Caco-2 (cell line): ENCODE results near the gene DOK6. TPM values are rescaled to one million over a fixed set of nuclear protein-coding genes. Genes with fewer than 3 reads are reported as not detected.
A peak's percentile ranks its signal among the peaks of the same experiment; 100 is the strongest.

ENCODE experiments used
- BruUV-seq: library from RNA; stranded (reverse); fragments of 400-500 nt; replicated peaks from 2 replicates; lab custom pipeline; 2021; lab: Mats Ljungman, UMichigan
- CTCF ChIA-PET: fragments of 300-600 bp; sonication (Branson Sonifier 250); formaldehyde crosslinking; loops from one replicate; lab custom pipeline; 2022; ENCODE audit warnings: antibody characterized with exemption; lab: Charles Lee
- POLR2A ChIA-PET: fragments of 300-600 bp; sonication (Branson Sonifier 250); formaldehyde crosslinking; loops from one replicate; lab custom pipeline; 2022; ENCODE audit warnings: antibody characterized with exemption; lab: Charles Lee
- DNase-seq, 2 experiments: peaks; one replicate each; pipeline versions ENCODE4 v3.0.0 to v3.0.0-alpha.2; 2020 to 2022
- H3K27me3 ChIP-seq: replicated peaks from 2 replicates; pipeline ENCODE4 v1.6.0; 2011; ENCODE audit warnings: low read length; ENCODE audit not compliant: control insufficient read depth, insufficient read depth
- H3K36me3 ChIP-seq: 2 replicates; pipeline ENCODE4 v1.5.1; 2011; ENCODE audit warnings: low read length; ENCODE audit not compliant: control insufficient read depth, insufficient read depth
- H3K4me1 ChIP-seq: fragments of 250-450 bp; sonication (Bioruptor Pico); 2 replicates; pipeline ENCODE4 v1.5.1; 2020; ENCODE audit warnings: mild to moderate bottlenecking
- H3K4me3 ChIP-seq: 2 replicates; pipeline ENCODE4 v1.5.1; 2011; ENCODE audit warnings: low read depth, mild to moderate bottlenecking, control low read depth, low read length
- H3K9me3 ChIP-seq: fragments of 250-450 bp; sonication (Bioruptor Pico); 2 replicates; pipeline ENCODE4 v1.5.1; 2020; ENCODE audit warnings: mild to moderate bottlenecking, moderate library complexity
- H3K27ac Mint-ChIP-seq: one replicate; pipeline ENCODE4 v1.8.0; 2022; ENCODE audit warnings: mixed read lengths; ENCODE audit not compliant: unreplicated experiment
- H3K27me3 Mint-ChIP-seq: one replicate; pipeline ENCODE4 v1.8.0; 2022; ENCODE audit warnings: mixed read lengths; ENCODE audit not compliant: insufficient read depth, unreplicated experiment
- H3K36me3 Mint-ChIP-seq: one replicate; pipeline ENCODE4 v1.8.0; 2022; ENCODE audit warnings: mild to moderate bottlenecking, mixed read lengths; ENCODE audit not compliant: insufficient read depth, unreplicated experiment
- H3K4me1 Mint-ChIP-seq: one replicate; pipeline ENCODE4 v1.8.0; 2022; ENCODE audit warnings: low read depth, mixed read lengths; ENCODE audit not compliant: unreplicated experiment
- H3K4me3 Mint-ChIP-seq: one replicate; pipeline ENCODE4 v1.8.0; 2022; ENCODE audit warnings: mild to moderate bottlenecking, moderate library complexity, mixed read lengths; ENCODE audit not compliant: unreplicated experiment
- H3K9me3 Mint-ChIP-seq: one replicate; pipeline ENCODE4 v1.8.0; 2022; ENCODE audit warnings: mixed read lengths; ENCODE audit not compliant: unreplicated experiment
- intact Hi-C: fragments of 100-400 bp; cut with micrococcal nuclease; formaldehyde crosslinking; loops from one replicate; pipeline ENCODE4 v1.10.0; 2022; ENCODE audit not compliant: unreplicated experiment
- total RNA-seq: library from RNA; stranded (reverse); gene quantifications from 2 replicates; pipeline ENCODE4 v1.2.3, GENCODE V29; 2022
- TF ChIP-seq, protein P1 (sequence below), 2 experiments: fragments of 200-600 bp in 1 of 2; IDR thresholded peaks; 1 replicate in 1 of 2; 2 replicates in 1 of 2; pipeline versions ENCODE4 v1.5.1 to v1.8.0; 2011 to 2022; ENCODE audit warnings: antibody characterized with exemption in 1 of 2, control low read depth in 1 of 2, inconsistent platforms in 1 of 2, low read depth in 1 of 2, low read length in 1 of 2, mild to moderate bottlenecking in 1 of 2, moderate library complexity in 1 of 2; ENCODE audit not compliant: insufficient read depth in 1 of 2, severe bottlenecking in 1 of 2, unreplicated experiment in 1 of 2

DOK6 gene
- total RNA-seq, 1 experiment from 2014 or later: not detected

DNA sequence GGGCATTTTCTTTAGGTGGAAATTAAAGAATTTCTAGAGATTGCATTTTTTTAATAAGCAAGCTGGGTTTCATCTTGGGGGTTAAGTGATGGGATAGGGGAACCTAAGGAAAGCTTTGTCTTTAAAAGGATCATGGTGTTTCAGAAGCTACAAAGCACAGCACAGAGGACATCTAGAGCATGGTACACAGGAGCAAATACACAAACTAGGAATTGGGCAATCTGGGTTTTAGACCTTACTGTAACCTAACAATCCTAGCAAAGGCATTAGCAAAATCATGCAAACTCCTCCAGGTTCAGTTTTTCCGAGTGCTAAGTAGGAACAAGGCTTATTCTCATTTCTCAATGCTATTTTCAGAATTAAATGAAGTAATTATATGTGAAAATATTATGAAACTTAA, 412.9 kb downstream of the DOK6 start:
- no peaks in the 10 kb centered on the region for H3K9me3 ChIP-seq
- ChIA-PET POLR2A (no interaction called here), CTCF (no interaction called here)
- no peaks in the 10 kb centered on the region for H3K36me3 Mint-ChIP-seq
- H3K27me3 Mint-ChIP-seq: no peaks in the 10 kb centered on the region
- peaks cover 9% of the 10 kb centered on the region for H3K9me3 Mint-ChIP-seq
- no peaks in the 10 kb centered on the region for H3K4me1 ChIP-seq
- peaks cover under 1% of the 10 kb centered on the region for H3K4me1 Mint-ChIP-seq
- H3K36me3 ChIP-seq: no peaks in the 10 kb centered on the region
- no peak overlapping the region for H3K27ac Mint-ChIP-seq
- no peak overlapping the region for H3K4me3 Mint-ChIP-seq
- no peak for DNase-seq
- intact Hi-C loops: no loop called here
- TF ChIP-seq, protein P1, sequence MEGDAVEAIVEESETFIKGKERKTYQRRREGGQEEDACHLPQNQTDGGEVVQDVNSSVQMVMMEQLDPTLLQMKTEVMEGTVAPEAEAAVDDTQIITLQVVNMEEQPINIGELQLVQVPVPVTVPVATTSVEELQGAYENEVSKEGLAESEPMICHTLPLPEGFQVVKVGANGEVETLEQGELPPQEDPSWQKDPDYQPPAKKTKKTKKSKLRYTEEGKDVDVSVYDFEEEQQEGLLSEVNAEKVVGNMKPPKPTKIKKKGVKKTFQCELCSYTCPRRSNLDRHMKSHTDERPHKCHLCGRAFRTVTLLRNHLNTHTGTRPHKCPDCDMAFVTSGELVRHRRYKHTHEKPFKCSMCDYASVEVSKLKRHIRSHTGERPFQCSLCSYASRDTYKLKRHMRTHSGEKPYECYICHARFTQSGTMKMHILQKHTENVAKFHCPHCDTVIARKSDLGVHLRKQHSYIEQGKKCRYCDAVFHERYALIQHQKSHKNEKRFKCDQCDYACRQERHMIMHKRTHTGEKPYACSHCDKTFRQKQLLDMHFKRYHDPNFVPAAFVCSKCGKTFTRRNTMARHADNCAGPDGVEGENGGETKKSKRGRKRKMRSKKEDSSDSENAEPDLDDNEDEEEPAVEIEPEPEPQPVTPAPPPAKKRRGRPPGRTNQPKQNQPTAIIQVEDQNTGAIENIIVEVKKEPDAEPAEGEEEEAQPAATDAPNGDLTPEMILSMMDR (IDR thresholded peaks at IDR 0.05; ENCODE audit: insufficient read depth in 1 of 2, low read depth in 1 of 2, low read length in 1 of 2, severe bottlenecking in 1 of 2, unreplicated experiment in 1 of 2): no peak
- no peak overlapping the region for H3K4me3 ChIP-seq
- no TSS peak for BruUV-seq
- no peaks in the 10 kb centered on the region for H3K27me3 ChIP-seq

GRCh38 chr18:69814861-69815385, 414.2 kb downstream of the DOK6 start:
- no peaks in the 10 kb centered on the region for H3K27me3 Mint-ChIP-seq
- H3K4me3 ChIP-seq: no peak overlapping the region
- BruUV-seq: no TSS peak
- TF ChIP-seq, protein P1 (IDR thresholded peaks at IDR 0.05; ENCODE audit: insufficient read depth in 1 of 2, low read depth in 1 of 2, low read length in 1 of 2, severe bottlenecking in 1 of 2, unreplicated experiment in 1 of 2): no peak
- no peaks in the 10 kb centered on the region for H3K4me1 ChIP-seq
- peaks cover 7% of the 10 kb centered on the region for H3K9me3 Mint-ChIP-seq
- H3K9me3 ChIP-seq: no peaks in the 10 kb centered on the region
- no peaks in the 10 kb centered on the region for H3K36me3 Mint-ChIP-seq
- intact Hi-C loops: no loop called here
- H3K36me3 ChIP-seq: no peaks in the 10 kb centered on the region
- ChIA-PET POLR2A (no interaction called here), CTCF (no interaction called here)
- H3K4me1 Mint-ChIP-seq: no peaks in the 10 kb centered on the region
- H3K27ac Mint-ChIP-seq: no peak overlapping the region
- DNase-seq: peak in 1 of 2 experiments; percentile 1
- no peaks in the 10 kb centered on the region for H3K27me3 ChIP-seq
- no peak overlapping the region for H3K4me3 Mint-ChIP-seq

GRCh38 chr18:69817335-69817940, 416.8 kb downstream of the DOK6 start:
- ChIA-PET POLR2A (no interaction called here), CTCF (no interaction called here)
- no peaks in the 10 kb centered on the region for H3K27me3 Mint-ChIP-seq

More at GRCh38 chr18:69817335-69817940, 416.8 kb downstream of the DOK6 start:
- H3K27me3 ChIP-seq: no peaks in the 10 kb centered on the region
- H3K4me1 Mint-ChIP-seq: no peaks in the 10 kb centered on the region
- no peak for DNase-seq
- no peaks in the 10 kb centered on the region for H3K9me3 ChIP-seq
- no peaks in the 10 kb centered on the region for H3K9me3 Mint-ChIP-seq
- no peak overlapping the region for H3K4me3 ChIP-seq
- no peak overlapping the region for H3K27ac Mint-ChIP-seq
- no TSS peak for BruUV-seq
- TF ChIP-seq, protein P1 (IDR thresholded peaks at IDR 0.05; ENCODE audit: insufficient read depth in 1 of 2, low read depth in 1 of 2, low read length in 1 of 2, severe bottlenecking in 1 of 2, unreplicated experiment in 1 of 2): no peak
- H3K4me3 Mint-ChIP-seq: no peak overlapping the region
- intact Hi-C loops: no loop called here
- H3K36me3 Mint-ChIP-seq: no peaks in the 10 kb centered on the region
- H3K4me1 ChIP-seq: no peaks in the 10 kb centered on the region
- no peaks in the 10 kb centered on the region for H3K36me3 ChIP-seq
